ENCODE data around the gene DENND1A. TPM values are rescaled to one million over a fixed set of nuclear protein-coding genes. Genes with fewer than 3 reads are reported as not detected.
"Not testable (repeated sequence)": the region's sequence is repeated elsewhere in the genome, so short reads cannot be mapped to it uniquely, and the experiment has no call there.

DENND1A gene
- total RNA-seq, 1 donor from 2014 or later: 6.9 TPM

GRCh38 chr9:123398938-123399337 is 531.0 kb downstream of the DENND1A start:
- DNase-seq (ENCODE audit: low read depth in 2 of 2): not testable (repeated sequence)

GRCh38 chr9:123397975-123398374 is 532.0 kb downstream of the DENND1A start:
- no peak for DNase-seq (ENCODE audit: low read depth in 2 of 2)

GRCh38 chr9:123395689-123396511 is 534.0 kb downstream of the DENND1A start:
- no peak for DNase-seq (ENCODE audit: low read depth in 2 of 2)

- no peak for DNase-seq (ENCODE audit: low read depth in 2 of 2)
These were observed 534.6 kb downstream of the DENND1A start for GRCh38 chr9:123395276-123395688.

- DNase-seq (ENCODE audit: low read depth in 2 of 2): no peak
These were observed 535.4 kb downstream of the DENND1A start for GRCh38 chr9:123394291-123395235.

DNA sequence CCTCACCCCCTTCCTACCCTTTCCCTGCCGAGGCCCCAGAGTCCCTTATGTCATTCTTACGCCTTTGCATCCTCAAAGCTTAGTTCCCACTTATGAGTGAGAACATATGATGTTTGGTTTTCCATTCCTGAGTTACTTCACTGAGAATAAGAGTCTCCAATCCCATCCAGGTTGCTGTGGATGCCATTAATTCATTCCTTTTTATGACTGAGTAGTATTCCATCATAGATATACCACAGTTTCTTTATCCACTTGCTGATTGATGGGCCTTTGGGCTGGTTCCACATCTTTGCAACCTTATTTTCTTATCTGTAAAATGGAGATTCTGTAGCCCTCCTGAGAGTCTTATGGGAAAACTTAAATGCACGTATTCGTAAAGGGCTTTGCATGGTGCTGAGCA is 537.1 kb downstream of the DENND1A start:
- DNase-seq (ENCODE audit: low read depth in 2 of 2): no peak

- no peak for DNase-seq (ENCODE audit: low read depth in 2 of 2)
These were observed 538.0 kb downstream of the DENND1A start for GRCh38 chr9:123391946-123392345.

DNA sequence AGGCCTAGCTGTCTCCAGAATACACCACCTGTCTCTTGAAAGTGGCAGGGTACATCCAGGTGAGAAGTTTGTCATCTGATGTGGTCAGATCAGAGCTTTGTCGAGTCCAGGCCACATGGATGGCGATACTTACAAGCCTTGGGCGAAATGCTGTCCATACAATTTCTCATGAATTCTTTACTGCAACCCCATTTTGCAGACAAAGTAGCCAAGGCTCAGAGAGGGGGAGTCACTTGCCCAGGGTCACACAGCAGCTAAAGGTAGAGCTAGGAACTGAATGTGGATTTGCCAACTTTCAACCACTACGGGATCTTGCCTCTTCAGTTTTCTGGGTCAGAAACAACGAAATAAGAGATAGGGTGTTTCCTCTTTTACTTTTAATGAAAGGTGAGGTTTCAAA is 538.7 kb downstream of the DENND1A start:
- DNase-seq (ENCODE audit: low read depth in 2 of 2): no peak

- no peak for DNase-seq (ENCODE audit: low read depth in 2 of 2)
These were observed 539.4 kb downstream of the DENND1A start for GRCh38 chr9:123390337-123391135.

DNA sequence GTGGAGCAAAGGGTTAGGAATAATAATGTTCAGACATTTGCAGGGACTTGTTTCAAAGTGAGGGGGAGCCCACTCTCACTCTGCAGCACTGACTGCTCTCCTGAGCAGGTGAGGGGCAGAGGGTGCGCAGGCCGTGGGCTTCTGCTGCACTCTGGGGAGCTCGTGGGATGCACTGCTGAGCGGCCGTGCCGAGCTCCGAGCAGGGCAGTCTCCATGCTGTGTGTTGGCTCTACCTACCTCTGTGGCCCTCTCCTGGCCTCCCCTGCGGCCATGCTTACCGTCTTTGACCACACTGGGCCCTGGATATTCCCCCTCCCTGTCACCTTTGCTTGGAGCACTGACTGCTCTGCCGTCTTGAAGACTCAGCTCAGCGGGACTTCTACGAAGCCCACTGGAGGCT is 540.2 kb downstream of the DENND1A start:
- no peak for DNase-seq (ENCODE audit: low read depth in 2 of 2)

DNA sequence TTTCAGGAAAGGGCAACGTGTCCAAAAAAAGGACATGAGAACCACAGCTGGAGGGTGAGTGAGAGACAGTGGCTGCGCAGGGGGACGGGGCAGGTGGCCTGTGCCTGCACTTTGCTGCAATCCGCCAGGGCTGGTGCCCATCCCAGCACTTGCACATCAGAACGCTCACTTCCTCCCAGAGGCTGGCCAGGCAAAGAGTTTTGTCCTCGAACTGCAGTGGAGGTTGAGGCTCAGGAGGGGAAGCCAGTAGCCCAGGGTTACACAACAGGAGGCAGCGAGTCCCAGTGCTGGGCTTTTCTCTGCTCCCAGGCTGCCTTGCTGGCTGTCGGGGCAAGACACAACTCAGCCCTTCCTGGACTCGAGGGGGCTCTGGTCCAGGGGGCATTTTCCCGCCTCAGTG is 540.9 kb downstream of the DENND1A start:
- DNase-seq (ENCODE audit: low read depth in 2 of 2): no peak

DNA sequence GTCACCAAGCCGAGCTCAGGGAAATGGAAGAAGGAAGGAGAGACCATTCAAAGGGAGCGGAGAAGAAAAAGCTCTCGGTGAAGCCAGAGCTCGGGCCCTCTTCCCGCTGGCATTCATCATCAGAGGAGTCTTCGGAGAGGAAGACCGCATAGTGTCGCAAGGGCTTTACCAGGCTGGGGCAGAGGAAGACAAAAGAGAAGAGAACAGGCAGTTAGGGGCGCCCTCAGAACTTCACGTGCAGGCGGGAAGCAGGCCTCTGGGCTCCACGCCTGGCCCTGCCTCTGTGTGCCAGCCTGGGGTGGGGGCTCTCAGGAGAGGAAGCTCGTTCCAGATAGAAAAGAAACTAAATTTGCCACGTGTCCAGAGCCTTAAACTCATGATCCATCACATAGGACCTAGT is 542.2 kb downstream of the DENND1A start:
- DNase-seq (ENCODE audit: low read depth in 2 of 2): no peak

- no peak for DNase-seq (ENCODE audit: low read depth in 2 of 2)
These were observed 546.3 kb downstream of the DENND1A start for GRCh38 chr9:123383512-123384170.

- DNase-seq (ENCODE audit: low read depth in 2 of 2): no peak
These were observed 547.0 kb downstream of the DENND1A start for GRCh38 chr9:123382653-123383511.

- DNase-seq (ENCODE audit: low read depth in 2 of 2): no peak
These were observed 548.8 kb downstream of the DENND1A start for GRCh38 chr9:123380852-123381705.

DNA sequence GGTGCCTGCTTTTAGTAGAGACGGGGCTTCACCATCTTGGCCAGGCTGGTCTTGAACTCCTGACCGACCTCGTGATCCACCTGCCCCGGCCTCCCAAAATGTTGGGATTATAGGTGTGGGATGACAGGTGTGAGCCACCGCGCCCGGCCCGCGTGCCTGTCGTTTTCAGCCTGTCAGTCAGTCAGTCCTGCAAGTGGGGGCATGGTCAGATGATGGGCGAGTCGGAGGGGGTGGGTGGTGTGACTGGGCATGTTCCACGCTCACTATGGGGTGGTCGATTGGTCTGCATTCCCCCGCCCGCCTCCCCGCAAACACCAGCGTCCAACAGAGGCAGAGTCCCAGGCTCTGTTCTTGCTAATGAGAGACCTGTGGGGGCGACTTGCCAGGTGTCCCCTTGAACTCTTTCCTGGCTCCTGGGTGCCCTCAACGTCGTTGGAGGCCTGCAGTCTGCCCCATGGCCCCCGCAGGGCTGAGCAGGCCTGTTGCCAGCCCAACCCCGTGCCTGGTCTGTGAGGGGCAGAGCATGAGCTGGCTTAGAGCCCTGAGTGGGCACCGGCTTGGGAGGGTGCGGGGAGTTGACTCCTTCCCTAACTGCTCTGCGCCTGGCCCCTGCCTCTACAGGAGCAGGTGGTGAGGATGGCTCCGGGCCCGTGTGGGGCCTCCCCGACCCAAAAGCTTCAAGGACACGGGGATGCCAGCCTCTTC is 550.8 kb downstream of the DENND1A start:
- no peak for DNase-seq (ENCODE audit: low read depth in 2 of 2)

DNA sequence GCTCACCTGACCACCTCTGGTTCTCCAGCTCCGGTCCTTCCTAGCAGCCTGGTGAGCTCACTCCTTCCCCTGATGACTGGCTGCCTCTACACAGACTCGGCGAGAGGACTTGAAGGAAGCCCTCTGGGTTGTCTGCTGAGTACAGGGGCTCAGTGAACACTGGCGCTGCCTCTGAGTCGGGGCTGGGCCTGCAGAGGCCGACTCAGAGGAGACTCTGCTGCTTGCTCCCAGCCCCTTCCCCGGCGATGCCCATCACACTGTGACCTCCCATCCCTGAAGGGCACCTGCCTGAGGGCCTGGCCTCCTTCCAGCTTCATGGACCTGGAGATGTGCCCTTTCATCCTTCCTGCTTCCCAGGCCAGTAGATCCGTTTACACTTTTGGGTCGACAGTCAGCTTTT is 551.9 kb downstream of the DENND1A start:
- no peak for DNase-seq (ENCODE audit: low read depth in 2 of 2)

GRCh38 chr9:123377211-123377971 is 552.5 kb downstream of the DENND1A start:
- no peak for DNase-seq (ENCODE audit: low read depth in 2 of 2)

Data from lung microvascular endothelial cell (primary cell).